Mononuclear cell (primary cell): ENCODE measurements around the gene PIH1D2. TPM values are rescaled to one million over a fixed set of nuclear protein-coding genes. Genes with fewer than 3 reads are reported as not detected.
"Not testable (repeated sequence)": the region's sequence is repeated elsewhere in the genome, so short reads cannot be mapped to it uniquely, and the experiment has no call there.

Experiments used
- H3K27me3 ChIP-seq: 2 replicates; pipeline ENCODE4 v1.6.0; 2011; ENCODE audit warnings: low read length, control low read depth; ENCODE audit not compliant: insufficient read depth
- H3K4me1 ChIP-seq: 2 replicates; pipeline ENCODE4 v1.5.1; 2011; ENCODE audit warnings: mild to moderate bottlenecking, low read length, control low read depth; ENCODE audit not compliant: insufficient read depth
- H3K4me3 ChIP-seq: 2 replicates; pipeline ENCODE4 v1.5.1; 2011; ENCODE audit warnings: mild to moderate bottlenecking, low read length, moderate library complexity
- H3K9me3 ChIP-seq: 2 replicates; pipeline ENCODE4 v1.5.1; 2011; ENCODE audit warnings: low read depth, mild to moderate bottlenecking, control low read depth, low read length
- total RNA-seq: library from RNA; depleted of rRNA; stranded (reverse); fragments of >200 nt; gene quantifications from one replicate; pipeline ENCODE4 v1.2.3, GENCODE V29; 2012

The PIH1D2 gene
- total RNA-seq, 1 donor, result not detected

DNA sequence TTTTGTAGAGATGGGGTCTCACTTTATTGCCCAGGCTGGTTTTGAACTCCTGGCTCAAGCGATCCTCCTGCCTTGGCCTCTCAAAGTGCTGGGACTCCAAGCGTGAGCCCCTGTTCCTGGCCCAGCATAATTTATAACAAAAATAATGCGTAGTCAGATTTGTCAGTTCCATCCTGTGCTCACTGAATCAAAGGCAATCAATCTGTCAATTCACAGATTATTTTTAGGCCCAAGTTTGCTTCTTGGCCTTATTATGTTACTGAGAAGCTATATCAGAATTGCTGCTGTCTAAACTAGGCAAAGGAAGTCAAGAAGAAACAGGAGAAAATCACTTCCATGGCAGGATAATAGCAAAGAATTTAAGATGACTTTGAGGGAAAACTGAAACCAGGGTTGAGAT lies 39.9 kb downstream of the PIH1D2 start:
- Histone ChIP-seq H3K4me1 (no peaks in the 10 kb centered on the region), H3K27me3 (no peaks in the 10 kb centered on the region), H3K9me3 (no peaks in the 10 kb centered on the region), H3K4me3 (no peak overlapping the region)

DNA sequence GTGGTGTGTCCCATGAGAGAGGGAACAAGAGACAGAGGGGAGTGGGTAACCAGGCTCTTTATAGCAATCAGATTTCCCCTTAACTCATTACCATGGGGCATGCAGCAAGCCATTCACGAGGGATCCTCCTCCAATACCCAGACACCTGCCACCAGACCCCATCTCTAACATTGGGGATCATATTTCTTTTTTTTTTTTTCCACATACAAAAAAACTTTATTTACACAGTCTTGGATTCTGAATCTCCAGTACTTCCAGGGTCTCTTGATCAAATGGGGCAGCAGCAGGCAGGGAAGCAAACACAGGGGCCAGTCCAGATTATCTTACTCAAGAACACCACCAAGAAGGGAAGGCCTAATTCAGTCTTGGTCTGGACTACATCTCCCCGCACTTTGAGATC lies 44.4 kb downstream of the PIH1D2 start:
- Histone ChIP-seq H3K4me1 (peaks cover 7% of the 10 kb centered on the region), H3K4me3 (no peak overlapping the region), H3K9me3 (no peaks in the 10 kb centered on the region), H3K27me3 (no peaks in the 10 kb centered on the region)

DNA sequence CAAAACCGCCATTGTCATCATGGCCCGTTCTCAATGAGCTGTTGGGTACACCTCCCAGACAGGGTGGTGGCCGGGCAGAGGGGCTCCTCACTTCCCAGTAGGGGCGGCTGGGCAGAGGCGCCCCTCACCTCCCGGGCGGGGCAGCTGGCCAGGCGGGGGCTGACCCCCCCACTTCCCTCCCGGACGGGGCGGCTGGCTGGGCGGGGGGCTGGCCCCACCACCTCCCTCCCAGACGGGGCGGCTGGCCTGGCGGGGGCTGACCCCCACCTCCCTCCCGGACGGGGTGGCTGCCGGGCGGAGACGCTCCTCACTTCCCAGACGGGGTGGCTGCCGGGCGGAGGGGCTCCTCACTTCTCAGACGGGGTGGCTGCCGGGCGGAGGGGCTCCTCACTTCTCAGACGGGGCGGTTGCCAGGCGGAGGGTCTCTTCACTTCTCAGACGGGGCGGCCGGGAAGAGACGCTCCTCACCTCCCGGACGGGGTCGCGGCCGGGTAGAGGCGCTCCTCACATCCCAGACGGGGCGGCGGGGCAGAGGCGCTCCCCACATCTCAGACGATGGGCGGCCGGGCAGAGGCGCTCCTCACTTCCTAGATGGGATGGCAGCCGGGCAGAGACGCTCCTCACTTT lies 46.9 kb downstream of the PIH1D2 start:
- not testable (repeated sequence) for H3K9me3 ChIP-seq, H3K4me3 ChIP-seq, H3K27me3 ChIP-seq
- peaks cover 13% of the 10 kb centered on the region for H3K4me1 ChIP-seq

DNA sequence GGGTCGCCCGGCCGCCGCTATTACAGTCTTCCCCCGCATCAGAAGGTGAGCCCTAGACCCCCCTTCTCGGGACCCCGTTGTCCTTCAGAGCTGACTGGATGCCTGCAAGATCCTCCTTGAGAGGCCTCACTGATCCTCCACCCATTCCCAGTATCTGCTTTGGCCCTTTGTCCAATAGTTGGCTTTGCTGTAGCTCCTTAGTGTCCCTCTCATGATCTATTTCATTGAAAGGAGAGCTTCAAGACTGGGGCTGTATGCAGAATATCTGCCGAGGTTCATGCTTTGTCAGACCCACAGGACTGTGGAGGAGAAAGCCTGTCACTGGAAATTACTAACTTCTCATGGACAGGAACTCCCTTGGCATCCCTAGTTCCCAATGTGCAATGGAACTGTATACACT lies 48.1 kb downstream of the PIH1D2 start:
- Histone ChIP-seq H3K4me3 (peak overlapping the region; percentile 67), H3K4me1 (peaks cover 13% of the 10 kb centered on the region), H3K27me3 (no peaks in the 10 kb centered on the region), H3K9me3 (no peaks in the 10 kb centered on the region)

DNA sequence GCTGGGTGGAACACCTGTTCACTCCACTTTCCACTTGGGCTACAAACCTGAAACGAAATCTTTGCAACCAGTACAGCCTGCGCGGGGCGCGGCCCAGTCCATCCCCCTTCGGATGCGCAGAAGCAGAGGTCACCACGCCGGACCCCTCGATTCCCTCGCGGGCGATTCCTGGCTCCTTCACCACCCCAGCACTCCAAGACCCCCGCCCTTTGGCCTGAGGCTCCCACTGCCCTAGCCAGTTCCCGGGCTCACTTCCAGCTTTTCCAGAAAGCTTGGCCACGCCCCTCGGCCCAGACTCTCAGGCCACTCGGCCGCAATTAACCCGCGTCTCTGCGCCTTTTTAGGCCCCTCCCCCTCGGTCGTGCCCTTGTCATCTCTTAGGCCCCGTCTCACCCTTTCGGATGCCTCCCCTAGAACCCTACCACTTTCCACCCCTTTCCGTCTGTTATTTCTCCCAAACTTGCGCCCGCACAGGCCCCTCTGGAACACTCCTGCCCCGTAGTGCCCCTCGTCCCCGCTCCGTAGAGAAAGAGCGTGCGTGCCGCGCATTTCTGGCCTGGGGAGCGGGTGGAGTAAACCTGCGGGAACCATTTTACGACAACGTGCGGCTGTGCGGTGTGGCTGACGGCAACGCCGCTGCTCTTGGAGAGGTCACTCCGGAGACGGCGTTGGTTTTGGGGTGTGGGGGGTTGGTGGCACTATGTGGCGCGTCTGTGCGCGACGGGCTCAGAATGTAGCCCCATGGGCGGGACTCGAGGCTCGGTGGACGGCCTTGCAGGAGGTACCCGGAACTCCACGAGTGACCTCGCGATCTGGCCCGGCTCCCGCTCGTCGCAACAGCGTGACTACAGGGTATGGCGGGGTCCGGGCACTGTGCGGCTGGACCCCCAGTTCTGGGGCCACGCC lies 48.8 kb downstream of the PIH1D2 start, which contains the start of gene DLAT:
TSS of gene DLAT (plus strand) at position 636 of the 906 bp plus-strand sequence. CDS start at position 701, 65 bp downstream.
- Histone ChIP-seq H3K4me3 (peak within 1 kb of the TSS; percentile 67), H3K4me1 (peaks cover 13% of the 10 kb centered on the region), H3K9me3 (no peaks in the 10 kb centered on the region), H3K27me3 (no peaks in the 10 kb centered on the region)

- H3K27me3 ChIP-seq, result no peaks in the 10 kb centered on the region
- H3K4me3 ChIP-seq, result peak overlapping the region; percentile 67
- no peaks in the 10 kb centered on the region for H3K9me3 ChIP-seq
- H3K4me1 ChIP-seq, result peaks cover 13% of the 10 kb centered on the region
Observed at GRCh38 chr11:112024178-112024772, 49.5 kb downstream of the PIH1D2 start.

DNA sequence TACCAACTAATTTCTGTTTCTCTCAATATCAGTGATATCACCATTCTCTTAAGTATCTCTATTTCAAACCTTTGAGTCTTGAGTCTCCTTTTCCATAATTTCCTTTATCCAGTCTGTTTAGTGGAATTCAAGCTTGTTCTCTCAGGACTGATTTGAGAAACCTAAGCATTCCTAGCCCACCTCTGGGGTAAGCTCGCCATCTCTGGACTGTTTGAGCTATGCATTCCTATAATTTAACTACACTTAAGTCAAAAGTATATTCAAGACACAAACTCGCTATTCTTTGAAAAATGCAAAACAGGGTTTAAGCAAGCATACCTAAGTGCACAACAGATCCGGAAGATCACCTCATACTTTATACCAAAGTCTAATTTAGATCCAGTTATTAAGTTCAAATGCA lies 50.7 kb downstream of the PIH1D2 start:
- Histone ChIP-seq H3K4me1 (peaks cover 13% of the 10 kb centered on the region), H3K4me3 (no peak overlapping the region), H3K27me3 (no peaks in the 10 kb centered on the region), H3K9me3 (no peaks in the 10 kb centered on the region)

- Histone ChIP-seq H3K9me3 (no peaks in the 10 kb centered on the region), H3K4me1 (peaks cover 2% of the 10 kb centered on the region), H3K27me3 (no peaks in the 10 kb centered on the region), H3K4me3 (no peak overlapping the region)
Observed at GRCh38 chr11:112019066-112019465, 54.8 kb downstream of the PIH1D2 start.

Other genes starting within 250 kb of the PIH1D2 start
- gene ALG9, start 202.4 kb downstream of the PIH1D2 start, total RNA-seq, result 23.7 TPM
- gene FDXACB1, start 194.9 kb downstream of the PIH1D2 start, total RNA-seq, result 2.0 TPM
- gene CFAP68, start 194.5 kb downstream of the PIH1D2 start, total RNA-seq, result 13.2 TPM
- gene CRYAB, start 162.2 kb downstream of the PIH1D2 start, total RNA-seq, result not detected
- not detected for gene HSPB2, start 161.3 kb downstream of the PIH1D2 start, total RNA-seq
- gene C11orf52, start 155.1 kb downstream of the PIH1D2 start, total RNA-seq, result not detected
- 1.4 TPM for gene DIXDC1, start 136.7 kb downstream of the PIH1D2 start, total RNA-seq
- gene DLAT, start 48.6 kb downstream of the PIH1D2 start, total RNA-seq, result 15.1 TPM
- 20.7 TPM for gene NKAPD1, start 282 bp upstream of the PIH1D2 start, total RNA-seq
- 10.6 TPM for gene TIMM8B, start 12.7 kb upstream of the PIH1D2 start, total RNA-seq
- 72.1 TPM for gene SDHD, start 12.9 kb upstream of the PIH1D2 start, total RNA-seq
- gene IL18, start 90.1 kb upstream of the PIH1D2 start, total RNA-seq, result 13.0 TPM
- 0.63 TPM for gene TEX12, start 93.4 kb upstream of the PIH1D2 start, total RNA-seq
- 1.4 TPM for gene BCO2, start 101.5 kb upstream of the PIH1D2 start, total RNA-seq
- gene PTS, start 152.4 kb upstream of the PIH1D2 start, total RNA-seq, result 37.3 TPM
- not detected for gene PLET1, start 186.8 kb upstream of the PIH1D2 start, total RNA-seq